Keratinocyte (primary cell): ENCODE results near the gene SEZ6L2.
"Not testable (repeated sequence)": the region's sequence is repeated elsewhere in the genome, so short reads cannot be mapped to it uniquely, and the experiment has no call there.

Experiments used
- CTCF ChIP-seq, 3 experiments: IDR thresholded peaks in 1 of 3; conservative IDR thresholded peaks in 1 of 3; optimal IDR thresholded peaks in 1 of 3; 2 replicates in 2 of 3; 3 replicates in 1 of 3; pipeline versions ENCODE3 to v1.5.1; 2011; ENCODE audit warnings: low read length in 3 of 3, mild to moderate bottlenecking in 3 of 3, moderate library complexity in 2 of 3, control low read depth in 1 of 3, inconsistent platforms in 1 of 3; ENCODE audit not compliant: insufficient read depth in 2 of 3; ENCODE audit errors: extremely low read depth in 1 of 3
- EZH2 ChIP-seq: IDR thresholded peaks from one replicate; pipeline ENCODE4 v1.6.1; 2012; ENCODE audit warnings: inconsistent platforms, mild to moderate bottlenecking, low read length, moderate library complexity

- not testable (repeated sequence) for TF ChIP-seq CTCF (optimal IDR thresholded peaks at IDR 0.05 in 1 of 3, IDR thresholded peaks at IDR 0.05 in 1 of 3, conservative IDR thresholded peaks at IDR 0.05 in 1 of 3; ENCODE audit: extremely low read depth in 1 of 3, insufficient read depth in 2 of 3, low read length in 3 of 3); EZH2
Observed at GRCh38 chr16:29869067-29869466, 30.3 kb downstream of the SEZ6L2 start.
